H1 (cell line): ENCODE measurements around the gene AK8. TPM values are rescaled to one million over a fixed set of nuclear protein-coding genes. Genes with fewer than 3 reads are reported as not detected.
"Not testable (repeated sequence)": the region's sequence is repeated elsewhere in the genome, so short reads cannot be mapped to it uniquely, and the experiment has no call there.

ENCODE experiments used
- CTCF ChIA-PET: fragments of 300-600 bp; sonication (Branson Sonifier 250); formaldehyde crosslinking; loops from one replicate; lab custom pipeline; 2021; ENCODE audit not compliant: partially characterized antibody; lab: Charles Lee
- POLR2A ChIA-PET: fragments of 300-600 bp; sonication (Branson Sonifier 250); formaldehyde crosslinking; loops from one replicate; lab custom pipeline; 2021; ENCODE audit warnings: inconsistent platforms; ENCODE audit not compliant: partially characterized antibody; lab: Charles Lee
- DNase-seq, 2 experiments: peaks; one replicate each; pipeline versions ENCODE4 v3.0.0 to v3.0.0-alpha.2; 2010 to 2022; ENCODE audit warnings: low spot score in 2 of 2, low read depth in 1 of 2, mixed read lengths in 1 of 2
- FAIRE-seq: peaks from 2 replicates; lab custom pipeline; 2011; peaks lifted over from hg19 to GRCh38; lab: Jason Lieb, UNC
- H2AFZ ChIP-seq: 2 replicates; pipeline ENCODE4 v1.8.1; 2012; ENCODE audit warnings: low read length, inconsistent platforms
- H2AK5ac ChIP-seq: 2 replicates; pipeline ENCODE4 v1.6.1; 2013; ENCODE audit warnings: low read depth, low read length
- H2BK120ac ChIP-seq: replicated peaks from 2 replicates; pipeline ENCODE3; 2013; ENCODE audit warnings: low read depth, low read length, inconsistent platforms
- H2BK12ac ChIP-seq: 2 replicates; pipeline ENCODE4 v1.6.1; 2013; ENCODE audit warnings: low read depth, low read length
- H2BK15ac ChIP-seq: 2 replicates; pipeline ENCODE4 v1.6.1; 2013; ENCODE audit warnings: low read length
- H2BK20ac ChIP-seq: 2 replicates; pipeline ENCODE4 v1.6.1; 2013; ENCODE audit warnings: low read length
- H2BK5ac ChIP-seq: 2 replicates; pipeline ENCODE4 v1.6.1; 2013; ENCODE audit warnings: low read depth, low read length
- H3K14ac ChIP-seq: 2 replicates; pipeline ENCODE4 v1.6.1; 2013; ENCODE audit warnings: inconsistent platforms; ENCODE audit not compliant: insufficient read length
- H3K18ac ChIP-seq: 2 replicates; pipeline ENCODE4 v1.6.1; 2013; ENCODE audit warnings: low read length; ENCODE audit errors: extremely low read depth
- H3K23ac ChIP-seq: 2 replicates; pipeline ENCODE4 v1.6.1; 2013; ENCODE audit warnings: inconsistent platforms; ENCODE audit not compliant: insufficient read length
- H3K23me2 ChIP-seq: 2 replicates; pipeline ENCODE4 v1.6.1; 2013; ENCODE audit warnings: low read depth, low read length
- H3K27ac ChIP-seq: 2 replicates; pipeline ENCODE4 v1.6.1; 2011; ENCODE audit warnings: low read depth, low read length, inconsistent platforms
- H3K27me3 ChIP-seq, 4 experiments: replicated peaks in 1 of 4; 1 replicate in 1 of 4; 2 replicates in 3 of 4; pipeline versions ENCODE4 v1.6.1 to v1.8.1; 2011 to 2013; ENCODE audit warnings: low read length in 3 of 4, mild to moderate bottlenecking in 3 of 4, inconsistent platforms in 2 of 4, mixed read lengths in 2 of 4, moderate library complexity in 1 of 4; ENCODE audit not compliant: control insufficient read depth in 3 of 4, insufficient read depth in 3 of 4; ENCODE audit errors: extremely low read depth in 1 of 4
- H3K36me3 ChIP-seq, 4 experiments: 2 replicates each; pipeline versions ENCODE4 v1.6.1 to v1.8.1; 2011 to 2013; ENCODE audit warnings: mild to moderate bottlenecking in 4 of 4, low read length in 3 of 4, moderate library complexity in 2 of 4, control low read depth in 1 of 4, inconsistent platforms in 1 of 4; ENCODE audit not compliant: insufficient read depth in 4 of 4, control insufficient read depth in 2 of 4
- H3K4ac ChIP-seq: replicated peaks from 2 replicates; pipeline ENCODE3; 2013; ENCODE audit warnings: low read length, low read depth, mixed read lengths, inconsistent platforms; ENCODE audit not compliant: insufficient read length
- H3K4me1 ChIP-seq, 4 experiments: replicated peaks in 1 of 4; 1 replicate in 1 of 4; 2 replicates in 3 of 4; pipeline versions ENCODE4 v1.6.1 to v1.8.1; 2011 to 2013; ENCODE audit warnings: low read length in 3 of 4, inconsistent platforms in 2 of 4, mixed read lengths in 1 of 4; ENCODE audit not compliant: insufficient read depth in 4 of 4, control insufficient read depth in 3 of 4
- H3K4me2 ChIP-seq, 2 experiments: 2 replicates each; pipeline versions ENCODE4 v1.6.1 to v1.8.1; 2011 to 2013; ENCODE audit warnings: low read depth in 2 of 2, low read length in 2 of 2, control low read depth in 1 of 2, inconsistent platforms in 1 of 2, mild to moderate bottlenecking in 1 of 2; ENCODE audit not compliant: insufficient read depth in 1 of 2
- H3K4me3 ChIP-seq, 4 experiments: fragments of 200-600, 300-600 bp in 1 of 4; sonication (generic), shearing (Covaris generic), sonication (Bioruptor Twin) in 1 of 4; 2 replicates each; pipeline versions ENCODE4 v1.5.1 to v1.8.1; 2011 to 2016; ENCODE audit warnings: low read length in 4 of 4, low read depth in 3 of 4, control low read depth in 2 of 4, inconsistent platforms in 2 of 4, mild to moderate bottlenecking in 2 of 4, mixed read lengths in 1 of 4, moderate library complexity in 1 of 4; ENCODE audit not compliant: insufficient read depth in 2 of 4; ENCODE audit errors: extremely low read depth in 1 of 4
- H3K56ac ChIP-seq: replicated peaks from 2 replicates; pipeline ENCODE3; 2013; ENCODE audit warnings: low read depth, mild to moderate bottlenecking, mixed read lengths, low read length, inconsistent platforms; ENCODE audit not compliant: insufficient read length
- H3K79me1 ChIP-seq: 2 replicates; pipeline ENCODE4 v1.6.1; 2013; ENCODE audit warnings: low read depth, low read length, control low read depth
- H3K79me2 ChIP-seq, 2 experiments: 2 replicates each; pipeline versions ENCODE4 v1.6.1 to v1.8.1; 2012 to 2013; ENCODE audit warnings: low read length in 2 of 2, mild to moderate bottlenecking in 2 of 2, inconsistent platforms in 1 of 2; ENCODE audit not compliant: insufficient read depth in 2 of 2, control insufficient read depth in 1 of 2
- H3K9ac ChIP-seq, 4 experiments: replicated peaks in 1 of 4; 1 replicate in 1 of 4; 2 replicates in 3 of 4; pipeline versions ENCODE4 v1.6.1 to v1.8.1; 2011 to 2013; ENCODE audit warnings: low read depth in 3 of 4, low read length in 3 of 4, control low read depth in 2 of 4, mild to moderate bottlenecking in 2 of 4, moderate library complexity in 2 of 4, inconsistent platforms in 1 of 4; ENCODE audit errors: extremely low read depth in 1 of 4
- H3K9me3 ChIP-seq, 2 experiments: 2 replicates each; pipeline versions ENCODE4 v1.6.1 to v1.8.1; 2012 to 2013; ENCODE audit warnings: mild to moderate bottlenecking in 2 of 2, moderate library complexity in 2 of 2, control low read depth in 1 of 2, inconsistent platforms in 1 of 2, low read depth in 1 of 2, low read length in 1 of 2, mixed read lengths in 1 of 2; ENCODE audit not compliant: insufficient read depth in 2 of 2
- H4K20me1 ChIP-seq, 2 experiments: replicated peaks in 1 of 2; 2 replicates each; pipeline versions ENCODE3 to v1.8.1; 2011 to 2013; ENCODE audit warnings: inconsistent platforms in 2 of 2, low read length in 2 of 2, mild to moderate bottlenecking in 1 of 2; ENCODE audit not compliant: insufficient read depth in 2 of 2, control insufficient read depth in 1 of 2
- H4K5ac ChIP-seq: 2 replicates; pipeline ENCODE4 v1.6.1; 2013; ENCODE audit warnings: low read length, low read depth, mixed read lengths, inconsistent platforms; ENCODE audit not compliant: insufficient read length
- H4K8ac ChIP-seq: 2 replicates; pipeline ENCODE4 v1.8.0; 2013; ENCODE audit warnings: mild to moderate bottlenecking, moderate library complexity, low read length, inconsistent platforms; ENCODE audit not compliant: insufficient read depth; ENCODE audit errors: extremely low read depth
- H4K91ac ChIP-seq: replicated peaks from 2 replicates; pipeline ENCODE3; 2013; ENCODE audit warnings: low read length, mixed read lengths, inconsistent platforms; ENCODE audit not compliant: insufficient read length
- CTBP2 ChIP-seq: IDR thresholded peaks from 2 replicates; pipeline ENCODE4 v1.7.0; 2011; ENCODE audit warnings: borderline replicate concordance, mild to moderate bottlenecking, moderate library complexity, mixed read lengths, low read length; ENCODE audit not compliant: insufficient read depth, insufficient read length
- POLR2AphosphoS5 ChIP-seq: IDR thresholded peaks from 2 replicates; pipeline ENCODE4 v1.6.1; 2011; ENCODE audit warnings: low read depth, low read length
- RNF2 ChIP-seq: fragments of 200-900, 300-1000 bp; sonication (generic); IDR thresholded peaks from 2 replicates; pipeline ENCODE4 v1.7.1; 2016; ENCODE audit warnings: borderline replicate concordance, low read depth, mild to moderate bottlenecking, antibody characterized with exemption, low read length; ENCODE audit not compliant: poor library complexity, severe bottlenecking; ENCODE audit errors: missing control alignments
- RXRA ChIP-seq: IDR thresholded peaks from 2 replicates; pipeline ENCODE4 v1.6.1; 2011; ENCODE audit warnings: low read depth, mild to moderate bottlenecking, low read length, moderate library complexity; ENCODE audit not compliant: insufficient read depth
- SAP30 ChIP-seq: fragments of 300-600 bp; sonication (generic); IDR thresholded peaks from 2 replicates; pipeline ENCODE4 v1.7.1; 2012; ENCODE audit warnings: low read length, moderate library complexity, mild to moderate bottlenecking, inconsistent platforms; ENCODE audit not compliant: insufficient read depth, insufficient replicate concordance
- WGBS, 2 experiments: shearing (Covaris generic) in 1 of 2; methylation state at CpG; one replicate each; pipeline versions ENCODE4 v1.1.6 to v1.1.7; 2013 to 2015; ENCODE audit warnings: low lambda C conversion rate in 2 of 2, mixed read lengths in 2 of 2, inconsistent platforms in 1 of 2, low coverage in 1 of 2, missing lambda C conversion rate in 1 of 2; ENCODE audit not compliant: insufficient replicate concordance in 2 of 2, insufficient coverage in 1 of 2, insufficient read length in 1 of 2; ENCODE audit errors: extremely low coverage in 1 of 2, missing lambda C conversion rate in 1 of 2; 5-methylcytosine and 5-hydroxymethylcytosine counted together
- polyA plus RNA-seq, 7 experiments: library from polyadenylated mRNA; depleted of rRNA in 3 of 7; stranded (reverse) in 5 of 7; unstranded in 2 of 7; fragments of >200 nt in 5 of 7; fragments of 200-250 nt in 2 of 7; gene quantifications; 1 replicate in 5 of 7; 2 replicates in 1 of 7; 4 replicates in 1 of 7; pipeline versions ENCODE4 v1.2.1 to v1.2.3, GENCODE V29; 2011 to 2013; ENCODE audit warnings: missing spikeins in 2 of 7, mixed read lengths in 2 of 7
- total RNA-seq: library from RNA; stranded (reverse); fragmentation: NEBNext Ultra II Directional; extraction: Animal tissue kit (Norgen Biotek cat#: 25700); gene quantifications from 2 replicates; pipeline ENCODE4 v1.2.1, GENCODE V29; 2021
- TF ChIP-seq, protein P1 (sequence below): IDR thresholded peaks from 2 replicates; pipeline ENCODE4 v1.6.1; 2012; ENCODE audit warnings: low read length, inconsistent platforms

AK8 gene
- total and polyA plus RNA-seq, 2 of the 8 experiments (the other 6 are each of a cell fraction or from before 2014, with no cell fraction given), result 0.35 to 0.48 TPM

DNA sequence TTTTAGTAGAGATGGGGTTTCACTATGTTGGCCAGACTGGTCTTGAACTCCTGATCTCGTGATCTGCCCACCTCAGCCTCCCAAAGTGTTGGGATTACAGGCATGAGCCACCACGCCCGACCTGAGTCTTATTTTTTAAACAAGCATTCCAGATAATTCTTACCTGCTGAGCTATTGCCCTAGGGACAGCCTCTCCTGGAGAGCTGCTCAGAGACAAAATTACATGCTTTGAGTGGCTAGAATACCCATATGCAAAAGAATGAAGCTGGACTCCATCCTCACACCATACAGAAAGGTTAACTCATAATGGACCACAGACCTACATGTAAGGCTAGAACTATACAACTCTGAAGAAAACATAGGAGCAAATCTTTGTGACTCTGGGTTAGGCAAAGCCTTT lies 166.2 kb downstream of the AK8 start (continued):
- TF ChIP-seq CTBP2 (no peak), RNF2 (no peak), RXRA (no peak), SAP30 (no peak), POLR2AphosphoS5 (no peak)
- TF ChIP-seq, protein P1, sequence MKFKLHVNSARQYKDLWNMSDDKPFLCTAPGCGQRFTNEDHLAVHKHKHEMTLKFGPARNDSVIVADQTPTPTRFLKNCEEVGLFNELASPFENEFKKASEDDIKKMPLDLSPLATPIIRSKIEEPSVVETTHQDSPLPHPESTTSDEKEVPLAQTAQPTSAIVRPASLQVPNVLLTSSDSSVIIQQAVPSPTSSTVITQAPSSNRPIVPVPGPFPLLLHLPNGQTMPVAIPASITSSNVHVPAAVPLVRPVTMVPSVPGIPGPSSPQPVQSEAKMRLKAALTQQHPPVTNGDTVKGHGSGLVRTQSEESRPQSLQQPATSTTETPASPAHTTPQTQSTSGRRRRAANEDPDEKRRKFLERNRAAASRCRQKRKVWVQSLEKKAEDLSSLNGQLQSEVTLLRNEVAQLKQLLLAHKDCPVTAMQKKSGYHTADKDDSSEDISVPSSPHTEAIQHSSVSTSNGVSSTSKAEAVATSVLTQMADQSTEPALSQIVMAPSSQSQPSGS, result no peak

DNA sequence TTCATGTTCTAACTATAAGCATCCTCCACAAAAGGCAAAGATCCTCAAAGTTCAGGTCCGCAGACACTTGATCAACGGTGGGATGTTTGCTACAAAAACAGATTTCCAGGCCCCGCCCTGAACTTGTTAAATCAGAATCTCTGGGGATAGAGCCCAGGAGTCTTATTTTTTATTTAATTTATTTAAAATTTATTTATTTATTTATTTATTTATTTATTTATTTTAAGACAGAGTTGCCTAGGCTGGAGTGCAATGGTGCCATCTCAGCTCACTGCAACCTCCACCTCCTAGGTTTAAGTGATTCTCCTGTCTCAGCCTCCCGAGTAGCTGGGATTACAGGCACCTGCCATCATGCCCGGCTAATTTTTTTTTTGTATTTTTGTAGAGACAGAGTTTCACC lies 166.9 kb downstream of the AK8 start:
- H2BK120ac ChIP-seq, H4K91ac ChIP-seq, H3K36me3 ChIP-seq, H2BK12ac ChIP-seq, H2BK5ac ChIP-seq, H3K14ac ChIP-seq, H3K9ac ChIP-seq, H3K23ac ChIP-seq, H3K4me2 ChIP-seq, H3K27me3 ChIP-seq, H3K23me2 ChIP-seq, POLR2A ChIA-PET, H3K9me3 ChIP-seq, H3K4ac ChIP-seq, H4K5ac ChIP-seq, H3K56ac ChIP-seq, H2AFZ ChIP-seq, H3K79me1 ChIP-seq, DNase-seq, H4K8ac ChIP-seq, H2AK5ac ChIP-seq, H3K27ac ChIP-seq, H4K20me1 ChIP-seq, CTCF ChIA-PET, H2BK15ac ChIP-seq, H3K4me1 ChIP-seq, H3K4me3 ChIP-seq, H2BK20ac ChIP-seq, H3K18ac ChIP-seq, FAIRE-seq, H3K79me2 ChIP-seq: not testable (repeated sequence)
- WGBS, 2 experiments, result 93% methylated on average over 5 of the region's 5 CpGs; no CpG with 5 or more reads in 1 of the 2 experiments
